22Rv1 (cell line): ENCODE data around the gene GABRD.

Source experiments
- H3K27ac ChIP-seq: fragments of 450-650 bp; 2 replicates; pipeline ENCODE4 v1.5.1; 2017
- ZFX ChIP-seq: fragments of 450-650 bp; IDR thresholded peaks from 2 replicates; pipeline ENCODE4 v1.6.1; 2017; ENCODE audit warnings: antibody characterized with exemption, borderline replicate concordance
- TF ChIP-seq, protein P1 (sequence below): fragments of 450-650 bp; IDR thresholded peaks from 2 replicates; pipeline ENCODE4 v1.5.1; 2017; ENCODE audit warnings: mild to moderate bottlenecking

Gene GABRD

DNA sequence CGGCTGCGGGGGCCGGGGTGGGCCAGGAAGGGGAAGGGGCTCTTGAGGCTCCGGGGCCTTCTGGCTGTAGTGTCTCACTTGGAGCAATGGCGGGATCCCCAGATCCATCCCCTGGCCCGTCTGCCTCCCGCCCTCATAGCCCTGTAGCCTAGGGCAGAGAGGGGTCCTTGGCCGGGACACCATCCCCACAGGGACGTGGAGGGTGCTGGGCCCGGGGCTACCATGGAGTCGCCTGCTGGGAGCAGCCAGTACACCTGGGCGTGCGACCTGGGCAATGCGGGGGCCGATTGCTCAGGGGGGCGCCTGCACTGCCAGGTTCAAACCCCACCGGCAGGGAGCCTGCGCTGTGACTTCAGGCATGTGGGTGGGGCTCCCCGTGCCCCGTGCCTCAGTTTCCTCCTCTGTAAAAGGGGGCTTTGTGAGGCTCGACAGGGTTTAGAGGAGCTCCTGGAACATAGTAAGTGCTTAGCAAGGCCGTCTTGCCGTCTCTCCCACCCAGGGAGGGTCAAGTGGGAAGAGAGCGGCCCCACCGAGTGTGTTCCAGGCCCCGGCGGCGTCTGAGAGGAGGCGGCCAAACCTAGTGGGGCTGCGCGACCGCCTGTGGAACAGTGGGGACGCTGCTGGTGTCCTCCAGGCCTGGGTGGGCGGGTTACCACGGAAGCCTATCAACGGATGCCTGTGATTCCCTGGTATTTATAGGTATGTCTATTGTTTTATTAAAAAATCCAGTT lies 51.8 kb downstream of the GABRD start:
- H3K27ac ChIP-seq: no peak overlapping the region
- no peak for TF ChIP-seq ZFX

DNA sequence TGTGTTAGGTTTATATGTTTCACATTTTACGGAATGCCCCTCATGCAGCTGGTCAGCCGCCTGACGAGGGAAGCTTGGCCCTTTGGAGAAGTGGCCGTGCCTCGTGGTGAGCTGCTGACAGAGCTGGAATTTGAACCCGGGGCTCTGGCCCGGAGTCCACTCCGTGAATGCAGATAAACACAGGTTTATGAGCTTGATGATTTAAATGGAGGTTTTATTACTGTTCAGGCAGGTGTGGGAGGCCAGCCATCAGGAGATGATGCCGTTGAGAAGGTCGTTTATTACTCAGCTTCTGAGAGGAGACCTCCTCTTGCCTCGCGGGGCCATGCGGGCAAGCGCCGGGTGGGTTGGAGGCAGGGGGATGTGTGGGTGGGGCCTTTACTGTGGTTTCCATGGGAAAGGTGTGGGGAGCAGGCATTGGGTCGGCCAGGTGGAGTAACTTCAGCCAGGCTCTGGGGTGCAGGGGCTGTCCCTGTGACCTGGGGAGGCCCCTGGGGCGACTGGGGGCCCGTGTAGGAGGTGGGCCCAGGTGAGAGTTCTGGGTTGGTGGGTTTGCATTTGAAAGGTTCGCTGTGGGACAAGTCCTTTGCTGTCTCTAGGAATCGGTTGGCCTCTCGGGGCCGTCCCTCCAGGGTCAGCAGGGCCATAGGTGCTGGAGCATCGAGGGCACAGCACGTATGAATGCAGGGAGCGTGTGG lies 53.1 kb downstream of the GABRD start:
- no peak overlapping the region for H3K27ac ChIP-seq
- TF ChIP-seq, protein P1, sequence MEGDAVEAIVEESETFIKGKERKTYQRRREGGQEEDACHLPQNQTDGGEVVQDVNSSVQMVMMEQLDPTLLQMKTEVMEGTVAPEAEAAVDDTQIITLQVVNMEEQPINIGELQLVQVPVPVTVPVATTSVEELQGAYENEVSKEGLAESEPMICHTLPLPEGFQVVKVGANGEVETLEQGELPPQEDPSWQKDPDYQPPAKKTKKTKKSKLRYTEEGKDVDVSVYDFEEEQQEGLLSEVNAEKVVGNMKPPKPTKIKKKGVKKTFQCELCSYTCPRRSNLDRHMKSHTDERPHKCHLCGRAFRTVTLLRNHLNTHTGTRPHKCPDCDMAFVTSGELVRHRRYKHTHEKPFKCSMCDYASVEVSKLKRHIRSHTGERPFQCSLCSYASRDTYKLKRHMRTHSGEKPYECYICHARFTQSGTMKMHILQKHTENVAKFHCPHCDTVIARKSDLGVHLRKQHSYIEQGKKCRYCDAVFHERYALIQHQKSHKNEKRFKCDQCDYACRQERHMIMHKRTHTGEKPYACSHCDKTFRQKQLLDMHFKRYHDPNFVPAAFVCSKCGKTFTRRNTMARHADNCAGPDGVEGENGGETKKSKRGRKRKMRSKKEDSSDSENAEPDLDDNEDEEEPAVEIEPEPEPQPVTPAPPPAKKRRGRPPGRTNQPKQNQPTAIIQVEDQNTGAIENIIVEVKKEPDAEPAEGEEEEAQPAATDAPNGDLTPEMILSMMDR: no peak
- TF ChIP-seq ZFX: no peak

DNA sequence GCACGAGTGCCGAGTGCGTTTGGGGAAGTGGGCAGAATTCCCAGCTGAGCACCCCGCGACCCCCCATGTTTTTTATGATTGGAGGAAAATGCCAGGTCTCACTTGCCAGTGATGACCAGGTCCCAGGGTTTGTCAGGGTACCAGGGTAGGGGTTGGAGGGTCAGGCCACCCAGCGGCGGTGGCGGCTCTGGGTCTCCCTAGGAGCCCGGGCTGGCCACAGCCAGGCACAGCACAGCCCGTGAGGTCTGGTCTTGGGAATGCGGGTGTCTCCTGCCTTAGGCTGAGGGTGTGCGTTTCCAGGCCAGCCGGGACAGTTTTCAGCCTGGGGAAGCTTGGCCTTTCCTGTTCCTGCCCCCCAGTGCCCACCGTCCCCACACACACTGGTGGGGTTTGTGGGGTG lies 53.7 kb downstream of the GABRD start:
- TF ChIP-seq, protein P1: no peak
- TF ChIP-seq ZFX: no peak
- no peak overlapping the region for H3K27ac ChIP-seq

DNA sequence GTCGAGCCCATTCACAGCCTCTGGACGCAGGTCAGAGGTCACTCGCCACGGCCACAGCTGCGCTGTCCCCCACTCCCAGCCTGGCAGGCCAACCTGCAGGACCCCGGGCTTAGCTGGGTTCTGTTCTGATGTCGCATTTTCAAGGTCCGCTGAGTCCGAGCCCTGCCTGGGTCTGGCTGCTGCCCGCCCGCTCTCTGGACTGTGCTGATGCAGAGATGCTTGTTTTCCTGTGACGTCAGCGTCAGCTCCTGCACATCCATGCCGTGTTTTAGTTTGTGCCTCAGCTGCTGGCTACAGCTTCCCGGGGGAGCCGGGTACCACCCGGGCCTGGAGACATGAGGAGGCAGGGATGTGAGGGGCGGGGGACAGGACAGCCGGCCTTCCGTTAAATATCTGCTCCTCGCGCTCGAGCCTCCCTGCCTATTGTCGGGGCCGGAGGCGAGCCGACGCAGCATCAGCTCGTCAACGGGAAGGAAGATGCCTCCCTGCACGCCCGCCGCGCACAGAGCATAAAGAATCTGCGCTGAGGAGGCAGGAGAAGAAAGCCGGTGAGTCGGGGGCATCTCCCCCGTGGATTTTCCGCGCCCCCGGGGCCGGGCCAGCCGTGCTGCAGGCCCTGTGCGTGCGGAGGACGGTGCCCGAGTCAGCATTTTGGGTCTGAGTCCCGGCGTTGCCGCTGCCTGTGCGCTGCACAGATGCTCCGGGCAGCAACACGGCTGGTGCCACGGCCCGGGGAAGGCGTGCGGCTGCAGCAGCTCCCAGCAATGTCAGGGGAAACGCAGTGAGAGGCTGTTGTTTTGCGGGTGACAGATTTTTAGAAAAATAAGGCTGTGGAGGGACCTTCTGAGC lies 54.5 kb downstream of the GABRD start:
- no peak overlapping the region for H3K27ac ChIP-seq
- TF ChIP-seq, protein P1: no peak
- no peak for TF ChIP-seq ZFX

DNA sequence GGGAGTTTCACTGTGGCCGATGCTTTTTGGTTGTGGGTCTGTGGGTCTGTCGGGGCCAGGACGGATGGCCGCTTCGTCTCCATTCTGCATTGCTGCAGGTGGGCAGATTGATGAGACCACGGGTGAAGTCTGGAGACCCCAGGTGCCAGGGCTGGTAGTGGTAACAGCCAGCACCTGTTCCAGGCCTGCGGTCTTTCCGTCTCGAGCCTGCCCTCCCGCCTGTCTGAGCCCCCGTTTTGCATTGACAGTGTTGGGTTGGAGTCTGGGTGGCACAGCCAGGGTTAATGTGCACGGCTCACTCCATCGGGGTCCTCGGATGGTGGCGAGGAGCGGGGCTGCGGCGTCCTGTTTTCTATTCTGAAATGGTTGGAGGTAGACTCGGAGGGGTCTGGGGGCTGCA lies 55.3 kb downstream of the GABRD start:
- TF ChIP-seq, protein P1: no peak
- no peak for TF ChIP-seq ZFX
- no peak overlapping the region for H3K27ac ChIP-seq

DNA sequence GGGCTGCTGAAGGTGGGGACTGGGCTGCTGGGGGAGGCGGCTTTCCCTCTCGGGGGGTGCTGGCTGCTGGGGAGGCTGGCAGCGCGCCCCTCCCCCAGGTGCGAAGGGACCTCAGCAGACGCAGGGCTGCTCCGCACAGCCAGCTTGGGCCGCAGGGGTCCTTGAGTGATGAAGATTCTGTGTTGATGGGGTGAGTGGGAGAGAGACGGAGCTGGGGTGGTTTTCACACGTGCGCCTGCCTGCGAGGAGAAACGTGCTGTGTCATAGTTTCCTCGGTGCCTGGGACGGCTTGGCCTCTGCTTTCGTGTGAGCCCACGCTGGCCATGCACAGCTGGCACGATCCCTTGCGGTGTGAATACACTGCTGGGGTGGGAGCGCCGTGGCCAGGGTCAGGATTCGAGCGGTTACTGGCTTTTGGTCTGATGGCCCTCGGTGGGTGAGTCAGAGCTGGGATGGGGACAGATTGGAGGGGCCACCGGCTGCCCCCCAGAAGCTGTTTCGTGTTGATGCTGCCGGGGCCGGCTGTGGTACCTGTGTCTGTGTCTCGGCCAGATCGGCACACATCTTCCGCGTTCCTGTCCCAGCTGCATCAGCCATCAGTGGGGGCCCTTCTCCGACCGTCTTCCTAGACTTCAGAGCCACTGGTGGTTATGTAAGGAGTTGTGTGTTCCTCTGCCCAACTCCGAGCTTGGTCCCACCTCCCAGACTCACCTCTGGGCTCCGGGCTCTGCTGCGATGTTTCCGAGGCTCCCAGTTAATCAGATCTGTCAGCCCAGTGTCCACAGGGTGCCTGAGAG lies 56.0 kb downstream of the GABRD start:
- H3K27ac ChIP-seq: no peak overlapping the region

More for the DNA sequence above, 56.0 kb downstream of the GABRD start:
- no peak for TF ChIP-seq ZFX
- TF ChIP-seq, protein P1: no peak
